Limb (tissue), 2 donors: ENCODE data around the gene BRF1.

Experiments
- DNase-seq, 2 donors: peaks; one replicate each; pipeline ENCODE4 v3.0.0-alpha.2; 2016; ENCODE audit errors: extremely low spot score in 2 of 2

Gene BRF1

GRCh38 chr14:105240811-105241576, 59.8 kb downstream of the BRF1 start:
- no peak for DNase-seq

- no peak for DNase-seq
Measured at GRCh38 chr14:105229099-105229655, 71.6 kb downstream of the BRF1 start.

- DNase-seq = no peak
Measured at GRCh38 chr14:105228562-105228961, 72.2 kb downstream of the BRF1 start.

GRCh38 chr14:105227346-105227745, 73.5 kb downstream of the BRF1 start:
- no peak for DNase-seq

- DNase-seq = no peak
Measured at GRCh38 chr14:105226198-105226597, 74.6 kb downstream of the BRF1 start.

- DNase-seq = no peak
Measured at GRCh38 chr14:105224845-105225570, 75.8 kb downstream of the BRF1 start.

- no peak for DNase-seq
Measured at GRCh38 chr14:105223770-105224544, 76.8 kb downstream of the BRF1 start.

- no peak for DNase-seq
Measured at GRCh38 chr14:105223260-105223659, 77.5 kb downstream of the BRF1 start.

- no peak for DNase-seq
Measured at GRCh38 chr14:105221598-105222178, 79.1 kb downstream of the BRF1 start.

GRCh38 chr14:105220699-105221597, 79.9 kb downstream of the BRF1 start:
- DNase-seq = no peak

GRCh38 chr14:105219753-105220152, 81.0 kb downstream of the BRF1 start:
- DNase-seq = no peak

- no peak for DNase-seq
Measured at GRCh38 chr14:105219043-105219612, 81.7 kb downstream of the BRF1 start.

GRCh38 chr14:105218611-105219010, 82.2 kb downstream of the BRF1 start:
- no peak for DNase-seq

- no peak for DNase-seq
Measured at GRCh38 chr14:105217774-105218173, 83.0 kb downstream of the BRF1 start.

- no peak for DNase-seq
Measured at GRCh38 chr14:105216490-105217247, 84.1 kb downstream of the BRF1 start.

GRCh38 chr14:105215602-105216001, 85.2 kb downstream of the BRF1 start:
- DNase-seq = no peak

GRCh38 chr14:105214324-105214915, 86.4 kb downstream of the BRF1 start:
- no peak for DNase-seq

- no peak for DNase-seq
Measured at GRCh38 chr14:105213361-105213760, 87.4 kb downstream of the BRF1 start.
